ENCODE data around the gene FKBP1A. TPM values are rescaled to one million over a fixed set of nuclear protein-coding genes. Genes with fewer than 3 reads are reported as not detected.
A peak's percentile ranks its signal among the peaks of the same experiment; 100 is the strongest.

FKBP1A gene
- total RNA-seq (ENCODE audit: unreplicated experiment) = 952 TPM
- long read RNA-seq, transcript FKBP1A-203 (4 exons, 976 nt) = minor isoform, 20 of 1,669 reads
- long read RNA-seq, transcript FKBP1A-202 (4 exons, 747 nt) = minor isoform, 9 of 1,669 reads
- long read RNA-seq, transcript FKBP1A-204 (5 exons, 1,622 nt) = major isoform, 1,559 of 1,669 reads
- long read RNA-seq, partial matches to known transcripts = 49 of 1,669 reads
- long read RNA-seq, other reads (novel, unspliced or antisense) = 26 of 1,669 reads

DNA sequence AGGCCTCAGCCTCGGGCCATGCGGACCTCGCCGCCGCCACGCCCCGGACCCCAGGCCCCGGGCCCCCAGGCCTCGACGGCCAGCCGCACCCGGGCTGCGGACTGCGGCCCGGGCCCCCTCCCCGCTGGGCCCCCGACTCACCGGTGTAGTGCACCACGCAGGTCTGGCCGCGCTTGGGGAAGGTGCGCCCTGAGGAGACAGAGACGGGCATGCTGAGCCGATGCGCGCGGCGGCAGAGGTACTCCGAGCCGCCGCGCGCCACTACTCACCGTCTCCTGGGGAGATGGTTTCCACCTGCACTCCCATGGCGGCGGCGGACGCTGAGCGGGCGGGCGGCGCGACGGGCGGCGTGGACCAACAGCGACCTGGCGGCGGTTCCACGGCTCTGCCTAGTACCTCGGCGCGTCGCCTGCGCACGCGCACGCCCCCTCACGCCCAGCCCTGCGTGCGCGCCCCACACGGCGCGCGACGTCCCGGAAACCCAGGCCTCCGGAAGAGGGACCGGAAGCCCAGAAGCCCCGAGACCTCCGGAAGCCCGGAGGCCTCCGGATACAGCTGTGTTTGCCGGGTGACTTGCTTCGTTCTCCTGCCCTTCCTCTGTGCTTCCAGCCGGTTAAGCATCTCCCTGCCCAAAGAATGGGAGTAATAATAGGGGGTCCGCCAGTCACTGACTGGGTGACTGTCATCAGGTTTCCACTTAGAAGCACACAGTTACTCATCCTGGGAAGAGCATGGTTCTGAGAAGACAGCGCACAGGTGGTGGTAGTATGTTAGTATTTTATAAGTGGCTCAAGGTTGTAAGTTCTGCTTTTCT, at the start of gene FKBP1A:
FKBP1A (minus strand) TSS at position 362 of the 814 bp plus-strand sequence; CDS start at position 306, 56 bp downstream.
- Mint-ChIP-seq H3K27me3 (ENCODE audit: unreplicated experiment) (peaks cover 17% of the 10 kb centered on the region), H3K27ac (ENCODE audit: unreplicated experiment) (peak within 1 kb of the TSS; percentile 99), H3K9me3 (ENCODE audit: unreplicated experiment) (no peaks in the 10 kb centered on the region), H3K4me3 (ENCODE audit: unreplicated experiment) (peak within 1 kb of the TSS; percentile 97), H3K4me1 (ENCODE audit: unreplicated experiment) (peaks cover 82% of the 10 kb centered on the region), H3K36me3 (ENCODE audit: low read depth, unreplicated experiment) (peaks cover 41% of the 10 kb centered on the region)
- peak; percentile 90 for DNase-seq (ENCODE audit: low spot score)
- TF ChIP-seq, protein P1, sequence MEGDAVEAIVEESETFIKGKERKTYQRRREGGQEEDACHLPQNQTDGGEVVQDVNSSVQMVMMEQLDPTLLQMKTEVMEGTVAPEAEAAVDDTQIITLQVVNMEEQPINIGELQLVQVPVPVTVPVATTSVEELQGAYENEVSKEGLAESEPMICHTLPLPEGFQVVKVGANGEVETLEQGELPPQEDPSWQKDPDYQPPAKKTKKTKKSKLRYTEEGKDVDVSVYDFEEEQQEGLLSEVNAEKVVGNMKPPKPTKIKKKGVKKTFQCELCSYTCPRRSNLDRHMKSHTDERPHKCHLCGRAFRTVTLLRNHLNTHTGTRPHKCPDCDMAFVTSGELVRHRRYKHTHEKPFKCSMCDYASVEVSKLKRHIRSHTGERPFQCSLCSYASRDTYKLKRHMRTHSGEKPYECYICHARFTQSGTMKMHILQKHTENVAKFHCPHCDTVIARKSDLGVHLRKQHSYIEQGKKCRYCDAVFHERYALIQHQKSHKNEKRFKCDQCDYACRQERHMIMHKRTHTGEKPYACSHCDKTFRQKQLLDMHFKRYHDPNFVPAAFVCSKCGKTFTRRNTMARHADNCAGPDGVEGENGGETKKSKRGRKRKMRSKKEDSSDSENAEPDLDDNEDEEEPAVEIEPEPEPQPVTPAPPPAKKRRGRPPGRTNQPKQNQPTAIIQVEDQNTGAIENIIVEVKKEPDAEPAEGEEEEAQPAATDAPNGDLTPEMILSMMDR (IDR thresholded peaks at IDR 0.05; ENCODE audit: unreplicated experiment) = no peak

DNA sequence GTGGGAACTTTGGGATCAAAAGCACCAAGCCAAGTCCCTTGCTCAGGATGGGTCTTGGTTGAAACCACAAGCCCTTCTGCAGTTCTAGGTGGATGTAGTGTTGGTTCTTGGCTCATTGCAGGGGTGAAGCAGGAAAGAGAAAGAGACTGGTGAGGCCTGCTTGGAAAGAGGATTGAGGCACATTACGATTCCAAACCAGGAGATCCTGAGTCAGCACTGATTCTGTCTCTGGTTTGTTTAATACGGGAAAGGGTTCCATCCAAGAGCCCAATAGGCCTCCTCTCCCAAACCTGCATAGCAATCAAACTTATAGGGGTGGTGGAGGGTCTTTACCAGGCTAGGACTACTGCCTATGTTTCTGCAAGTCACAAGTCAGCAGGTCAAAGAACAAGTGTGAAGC, 49.5 kb upstream of the FKBP1A start:
- peaks cover 1% of the 10 kb centered on the region for H3K27me3 Mint-ChIP-seq (ENCODE audit: unreplicated experiment)
- no peak for DNase-seq (ENCODE audit: low spot score)
- no peaks in the 10 kb centered on the region for H3K9me3 Mint-ChIP-seq (ENCODE audit: unreplicated experiment)
- TF ChIP-seq, protein P1 (IDR thresholded peaks at IDR 0.05; ENCODE audit: unreplicated experiment) = no peak
- H3K4me3 Mint-ChIP-seq (ENCODE audit: unreplicated experiment) = peak overlapping the region; percentile 16
- no peak overlapping the region for H3K27ac Mint-ChIP-seq (ENCODE audit: unreplicated experiment)
- H3K4me1 Mint-ChIP-seq (ENCODE audit: unreplicated experiment) = peaks cover 13% of the 10 kb centered on the region
- peaks cover 53% of the 10 kb centered on the region for H3K36me3 Mint-ChIP-seq (ENCODE audit: low read depth, unreplicated experiment)

DNA sequence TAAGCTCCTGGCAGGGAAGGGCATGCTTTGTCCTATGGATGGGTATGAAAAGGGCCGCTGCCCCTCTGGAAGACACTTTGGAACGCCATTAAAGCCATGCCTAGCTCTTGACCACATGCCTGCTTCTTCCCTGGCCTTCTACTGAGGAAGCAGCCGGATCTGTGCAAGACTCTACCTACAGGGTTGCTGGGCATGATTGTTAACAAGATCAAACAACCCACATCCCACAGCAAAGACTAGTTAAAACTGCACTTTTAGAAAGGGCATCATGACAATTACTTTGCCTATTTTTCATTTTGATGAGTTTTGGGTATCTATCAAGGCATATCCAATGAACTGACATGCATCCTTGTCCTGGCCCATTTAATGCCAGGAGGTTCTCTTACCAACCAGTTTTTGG, 48.3 kb upstream of the FKBP1A start:
- peaks cover 3% of the 10 kb centered on the region for H3K27me3 Mint-ChIP-seq (ENCODE audit: unreplicated experiment)
- peaks cover 15% of the 10 kb centered on the region for H3K4me1 Mint-ChIP-seq (ENCODE audit: unreplicated experiment)
- TF ChIP-seq, protein P1 (IDR thresholded peaks at IDR 0.05; ENCODE audit: unreplicated experiment) = no peak

DNA sequence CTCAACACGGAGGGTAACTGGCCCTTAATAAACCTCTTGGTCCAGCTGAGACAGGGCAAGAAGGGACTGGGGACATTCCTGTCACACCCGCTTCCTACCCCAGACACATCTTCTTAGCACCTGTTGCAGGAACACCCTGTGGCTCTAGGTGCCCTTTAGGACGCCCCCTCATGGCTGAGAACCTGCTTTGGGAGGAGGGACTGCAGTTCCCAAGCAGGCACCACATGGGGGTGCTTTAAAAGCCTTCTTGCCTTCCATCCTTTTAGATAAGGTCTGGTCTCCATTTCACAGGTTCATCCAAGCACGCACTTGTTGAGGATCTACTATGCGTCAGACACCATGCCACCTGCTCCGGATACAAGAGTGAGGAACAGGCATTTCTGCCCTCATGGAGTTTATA, 47.2 kb upstream of the FKBP1A start:
- H3K9me3 Mint-ChIP-seq (ENCODE audit: unreplicated experiment) = no peaks in the 10 kb centered on the region
- H3K27ac Mint-ChIP-seq (ENCODE audit: unreplicated experiment) = no peak overlapping the region
- peak; percentile 37 for DNase-seq (ENCODE audit: low spot score)

More for the DNA sequence above, 48.3 kb upstream of the FKBP1A start:
- no peaks in the 10 kb centered on the region for H3K9me3 Mint-ChIP-seq (ENCODE audit: unreplicated experiment)
- no peak overlapping the region for H3K4me3 Mint-ChIP-seq (ENCODE audit: unreplicated experiment)
- H3K27ac Mint-ChIP-seq (ENCODE audit: unreplicated experiment) = no peak overlapping the region
- peaks cover 45% of the 10 kb centered on the region for H3K36me3 Mint-ChIP-seq (ENCODE audit: low read depth, unreplicated experiment)
- no peak for DNase-seq (ENCODE audit: low spot score)

More for the DNA sequence above, 47.2 kb upstream of the FKBP1A start:
- Mint-ChIP-seq H3K4me1 (ENCODE audit: unreplicated experiment) (peaks cover 18% of the 10 kb centered on the region), H3K4me3 (ENCODE audit: unreplicated experiment) (no peak overlapping the region), H3K27me3 (ENCODE audit: unreplicated experiment) (peaks cover 1% of the 10 kb centered on the region), H3K36me3 (ENCODE audit: low read depth, unreplicated experiment) (peaks cover 36% of the 10 kb centered on the region)
- TF ChIP-seq, protein P1 (IDR thresholded peaks at IDR 0.05; ENCODE audit: unreplicated experiment) = no peak
